ENCODE measurements around the gene SART3. TPM values are rescaled to one million over a fixed set of nuclear protein-coding genes. Genes with fewer than 3 reads are reported as not detected.

SART3 gene
- total and polyA plus RNA-seq, 2 of the 8 experiments (the other 6 are each of a cell fraction or from before 2014, with no cell fraction given) = 16.0 to 103 TPM

- ChIA-PET CTCF (ENCODE audit: partially characterized antibody) (interaction anchor here (2.1 kb wide), 1 partner anchor 10 kb away, joined by 7 read pairs; no protein-coding TSS in a partner anchor), POLR2A (ENCODE audit: partially characterized antibody) (interaction anchor here (1.5 to 2.1 kb wide), 3 partner anchors 23 to 26 kb away, joined by 3 to 5 read pairs (median 4); partner anchors contain the start of genes ISCU and SART3)
- no peak overlapping the region for H3K23ac ChIP-seq (ENCODE audit: insufficient read length)
- no peak overlapping the region for H4K91ac ChIP-seq (replicated peaks; ENCODE audit: insufficient read length, low read length)
- H3K4me2 ChIP-seq (ENCODE audit: insufficient read depth in 1 of 2, low read depth in 2 of 2, low read length in 2 of 2) = no peak overlapping the region
- H3K79me2 ChIP-seq (ENCODE audit: control insufficient read depth in 1 of 2, insufficient read depth in 2 of 2, low read length in 2 of 2) = no peaks in the 10 kb centered on the region
- H3K4ac ChIP-seq (replicated peaks; ENCODE audit: insufficient read length, low read depth, low read length) = no peak overlapping the region
- H3K9me3 ChIP-seq (ENCODE audit: insufficient read depth in 2 of 2, low read depth in 1 of 2, low read length in 1 of 2) = no peaks in the 10 kb centered on the region
- H3K79me1 ChIP-seq (ENCODE audit: low read depth, low read length) = no peaks in the 10 kb centered on the region
- H2BK15ac ChIP-seq (ENCODE audit: low read length) = no peak overlapping the region
- no peak overlapping the region for H4K5ac ChIP-seq (ENCODE audit: insufficient read length, low read depth, low read length)
- H3K27me3 ChIP-seq (replicated peaks in 1 of 4; ENCODE audit: control insufficient read depth in 3 of 4, extremely low read depth in 1 of 4, insufficient read depth in 3 of 4, low read length in 3 of 4) = no peaks in the 10 kb centered on the region
- peaks cover 0 to 16% (median 10%) of the 10 kb centered on the region in 4 experiments; a peak in 6 of 7 replicates for H3K4me1 ChIP-seq (replicated peaks in 1 of 4; ENCODE audit: control insufficient read depth in 3 of 4, insufficient read depth in 4 of 4, low read length in 3 of 4)
- H2BK12ac ChIP-seq (ENCODE audit: low read depth, low read length) = no peak overlapping the region
- H3K56ac ChIP-seq (replicated peaks; ENCODE audit: insufficient read length, low read depth, low read length) = no peak overlapping the region
- no peak overlapping the region for H3K4me3 ChIP-seq (ENCODE audit: extremely low read depth in 1 of 4, insufficient read depth in 2 of 4, low read depth in 3 of 4, low read length in 4 of 4)
- FAIRE-seq (no peak), DNase-seq (ENCODE audit: low read depth in 1 of 2, low spot score in 2 of 2) (no peak)
- H2AK5ac ChIP-seq (ENCODE audit: low read depth, low read length) = no peak overlapping the region
- H3K14ac ChIP-seq (ENCODE audit: insufficient read length) = no peak overlapping the region
- TF ChIP-seq ASH2L (IDR thresholded peaks at IDR 0.05; ENCODE audit: low read length) (no peak), RAD21 (IDR thresholded peaks at IDR 0.05 in 1 of 2, conservative IDR thresholded peaks at IDR 0.05 in 1 of 2; ENCODE audit: low read depth in 2 of 2, low read length in 2 of 2) (no peak), EP300 (IDR thresholded peaks at IDR 0.05; ENCODE audit: borderline replicate concordance in 1 of 2, low read depth in 2 of 2, low read length in 2 of 2) (no peak), HDAC2 (IDR thresholded peaks at IDR 0.05; ENCODE audit: borderline replicate concordance in 1 of 2, low read depth in 2 of 2, low read length in 2 of 2) (no peak), SRF (IDR thresholded peaks at IDR 0.05; ENCODE audit: low read depth, low read length) (no peak)
- no peak overlapping the region for H2BK20ac ChIP-seq (ENCODE audit: low read length)
- no peak overlapping the region for H2AFZ ChIP-seq (ENCODE audit: low read length)
- no peak overlapping the region for H3K9ac ChIP-seq (replicated peaks in 1 of 4; ENCODE audit: extremely low read depth in 1 of 4, low read depth in 3 of 4, low read length in 3 of 4)
- H3K23me2 ChIP-seq (ENCODE audit: low read depth, low read length) = no peaks in the 10 kb centered on the region
- H3K36me3 ChIP-seq (ENCODE audit: control insufficient read depth in 2 of 4, insufficient read depth in 4 of 4, low read length in 3 of 4) = no peaks in the 10 kb centered on the region
- H2BK120ac ChIP-seq (replicated peaks; ENCODE audit: low read depth, low read length) = no peak overlapping the region
- no peak overlapping the region for H3K27ac ChIP-seq (ENCODE audit: low read depth, low read length)
- H2BK5ac ChIP-seq (ENCODE audit: low read depth, low read length) = no peak overlapping the region
- H3K18ac ChIP-seq (ENCODE audit: extremely low read depth, low read length) = no peak overlapping the region
- 84% methylated on average over 4 of the region's 4 CpGs; no CpG with 5 or more reads in 1 of the 2 experiments for WGBS, 2 experiments (ENCODE audit: extremely low coverage in 1 of 2, insufficient coverage in 1 of 2, insufficient read length in 1 of 2, insufficient replicate concordance in 2 of 2, low coverage in 1 of 2, low lambda C conversion rate in 2 of 2, missing lambda C conversion rate in 1 of 2)
- H4K20me1 ChIP-seq (replicated peaks in 1 of 2; ENCODE audit: control insufficient read depth in 1 of 2, insufficient read depth in 2 of 2, low read length in 2 of 2) = no peaks in the 10 kb centered on the region
- H4K8ac ChIP-seq (ENCODE audit: extremely low read depth, insufficient read depth, low read length) = no peak overlapping the region
These were observed 24.9 kb upstream of the SART3 start for GRCh38 chr12:108585864-108586263.

All from H1 (cell line).